ENCODE data around the gene CHKA.
A peak's percentile ranks its signal among the peaks of the same experiment; 100 is the strongest.

CHKA gene

DNA sequence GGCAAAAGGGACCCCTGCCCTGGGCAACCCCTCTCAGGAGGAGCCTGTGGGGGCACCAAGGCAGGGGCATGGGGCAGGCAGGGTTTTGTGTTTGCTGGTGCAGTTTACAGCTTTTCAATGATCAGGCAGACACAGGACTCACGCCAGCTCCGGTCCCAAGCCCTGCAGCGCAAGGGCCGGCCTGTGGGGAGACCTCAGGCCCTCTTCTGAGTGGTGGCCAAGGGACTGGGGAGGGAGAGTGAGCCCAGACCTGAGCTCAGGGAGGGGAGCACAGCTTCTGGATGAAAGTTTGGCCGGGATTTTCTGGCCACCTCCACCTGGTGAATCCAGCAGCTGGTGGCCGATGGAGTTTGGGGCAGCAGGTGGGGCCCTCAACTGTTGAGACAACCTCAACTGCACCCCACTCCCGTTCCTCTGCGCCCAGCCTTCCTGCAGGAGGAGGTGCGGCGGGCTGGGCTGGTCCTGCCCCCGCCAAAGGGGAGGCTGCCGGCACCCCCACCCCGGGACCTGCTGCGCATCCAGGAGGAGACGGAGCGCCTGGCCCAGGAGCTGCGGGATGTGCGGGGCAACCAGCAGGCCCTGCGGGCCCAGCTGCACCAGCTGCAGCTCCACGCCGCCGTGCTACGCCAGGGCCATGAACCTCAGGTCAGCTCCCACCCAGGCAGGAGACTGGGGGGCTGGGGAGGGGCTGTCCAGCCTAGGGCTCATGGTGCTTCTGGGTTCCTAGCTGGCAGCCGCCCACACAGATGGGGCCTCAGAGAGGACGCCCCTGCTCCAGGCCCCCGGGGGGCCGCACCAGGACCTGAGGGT, 78.8 kb downstream of the CHKA start:
- no peak for DNase-seq

DNA sequence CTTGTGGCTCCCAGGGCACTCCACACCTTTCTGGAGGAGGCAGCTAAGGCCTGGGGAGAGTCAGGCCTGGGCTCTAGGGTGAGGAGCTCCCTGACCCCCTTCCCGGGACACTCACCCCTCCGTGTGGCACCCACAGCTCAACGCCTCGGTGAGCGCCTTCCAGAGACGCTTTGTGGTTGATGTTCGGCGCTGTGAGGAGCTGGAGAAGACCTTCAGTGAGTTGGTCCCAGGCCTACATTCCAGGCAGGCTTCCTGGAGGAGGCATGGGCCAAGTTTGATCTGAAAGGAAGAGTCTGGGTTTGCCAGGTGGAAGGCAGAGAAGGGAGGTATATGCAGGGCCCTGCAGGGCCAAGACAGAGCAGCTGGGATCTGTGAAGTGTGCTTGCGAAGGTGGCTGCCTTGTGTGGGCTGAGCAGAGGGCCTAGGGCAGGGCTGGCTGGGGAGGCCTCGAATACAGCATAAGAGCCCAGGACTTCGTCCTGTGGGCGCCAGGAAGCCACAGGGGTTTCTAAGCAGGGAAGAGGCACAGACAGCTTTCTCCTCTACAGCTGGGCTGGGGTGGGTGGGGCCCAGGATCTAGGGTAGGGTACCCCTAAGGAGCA, 79.5 kb downstream of the CHKA start:
- no peak for DNase-seq

DNA sequence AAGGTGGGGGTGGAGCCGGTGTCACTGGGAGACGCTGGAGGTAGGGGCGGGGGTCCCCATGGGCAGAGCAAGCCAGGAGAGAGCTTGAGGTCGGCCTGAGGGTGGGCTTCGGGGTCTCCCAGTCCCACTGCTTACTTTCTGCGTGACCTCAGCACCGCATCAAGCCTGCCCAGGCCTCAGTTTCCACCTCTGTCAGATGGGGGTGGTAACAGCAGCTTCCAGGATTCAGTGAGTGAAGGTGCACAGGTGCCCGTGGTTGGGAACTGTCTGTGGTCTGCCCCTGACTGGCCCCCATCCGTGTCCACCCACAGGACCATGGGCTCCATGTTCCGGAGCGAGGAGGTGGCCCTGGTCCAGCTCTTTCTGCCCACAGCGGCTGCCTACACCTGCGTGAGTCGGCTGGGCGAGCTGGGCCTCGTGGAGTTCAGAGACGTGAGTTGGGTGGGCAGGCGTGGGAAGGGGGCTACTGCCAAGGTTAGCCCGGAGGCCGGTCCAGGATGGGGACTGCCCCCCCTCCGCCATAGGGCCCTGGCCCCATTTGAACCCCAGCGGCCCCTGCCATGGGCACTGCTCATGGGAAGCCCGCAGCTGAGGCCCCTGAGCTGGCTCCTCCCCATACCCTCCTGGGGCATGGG, 80.1 kb downstream of the CHKA start:
- DNase-seq: no peak

DNA sequence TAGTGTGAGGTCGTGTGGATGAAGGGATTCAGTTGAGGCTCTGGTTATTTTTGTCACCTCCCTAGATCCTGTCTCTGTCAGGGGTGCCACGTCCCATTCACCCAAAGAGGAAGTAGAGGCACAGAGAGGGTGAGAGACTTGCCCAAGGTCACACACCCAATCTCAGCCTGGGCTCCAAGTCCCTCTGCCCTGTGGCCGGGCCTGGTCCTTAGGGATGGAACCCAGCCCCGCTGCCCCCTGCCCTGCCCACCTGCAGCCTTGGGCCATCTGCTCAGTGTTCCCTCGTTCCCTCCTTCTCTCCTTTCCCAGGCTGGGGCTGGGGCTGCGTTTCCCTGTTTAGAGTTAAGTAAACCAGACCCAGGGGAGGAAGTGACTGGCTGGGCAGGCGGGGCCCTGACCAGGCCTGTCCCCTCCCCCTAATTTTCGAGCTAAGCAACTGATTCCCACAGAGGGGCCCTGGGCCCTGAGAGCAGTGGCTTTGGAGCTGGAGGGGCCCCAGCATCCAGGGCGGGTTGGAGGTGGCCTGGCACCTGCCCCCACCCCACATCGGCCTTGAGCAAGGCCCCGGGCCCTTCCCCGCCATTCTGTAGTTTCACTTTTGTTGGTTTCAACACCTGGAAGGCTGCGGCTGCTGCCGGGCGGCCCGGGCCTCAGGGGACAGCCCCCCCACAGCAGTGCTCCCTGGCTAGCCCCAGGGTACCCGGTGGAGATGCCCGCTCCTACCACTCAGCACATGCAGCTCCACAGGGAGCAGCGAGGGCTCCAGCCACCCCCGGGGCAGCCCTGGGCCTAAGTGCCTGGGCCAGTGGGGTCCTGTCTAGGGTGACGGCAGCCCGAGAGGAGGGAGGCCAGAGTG, 80.9 kb downstream of the CHKA start:
- DNase-seq: no peak

DNA sequence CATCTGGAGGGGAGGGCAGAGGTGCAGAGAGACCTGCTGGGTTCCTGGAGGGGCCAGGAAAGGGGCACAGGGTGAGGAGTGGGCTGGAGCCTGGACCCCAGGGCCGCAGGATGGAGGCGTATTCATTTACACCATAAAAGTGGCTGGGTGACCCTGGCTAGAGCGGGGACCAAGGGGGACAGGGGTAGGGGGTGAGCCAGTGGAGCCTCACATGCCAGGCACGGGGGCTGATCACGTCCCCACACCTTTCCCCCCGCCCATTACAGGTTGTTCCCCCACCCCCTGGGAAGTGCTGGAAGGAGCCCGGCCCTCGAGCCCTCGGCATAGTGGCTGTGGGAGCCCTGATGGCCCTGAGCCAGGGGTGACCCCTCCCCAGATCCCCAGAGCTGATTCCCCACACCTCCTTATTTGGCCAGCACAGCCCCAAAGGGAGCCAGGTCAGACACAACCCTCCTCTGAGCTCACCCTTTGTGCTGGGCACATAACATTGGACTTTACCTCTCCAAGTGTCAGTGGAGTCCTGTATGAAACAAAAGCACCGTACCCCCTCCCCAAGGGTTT, 81.6 kb downstream of the CHKA start:
- DNase-seq: no peak

DNA sequence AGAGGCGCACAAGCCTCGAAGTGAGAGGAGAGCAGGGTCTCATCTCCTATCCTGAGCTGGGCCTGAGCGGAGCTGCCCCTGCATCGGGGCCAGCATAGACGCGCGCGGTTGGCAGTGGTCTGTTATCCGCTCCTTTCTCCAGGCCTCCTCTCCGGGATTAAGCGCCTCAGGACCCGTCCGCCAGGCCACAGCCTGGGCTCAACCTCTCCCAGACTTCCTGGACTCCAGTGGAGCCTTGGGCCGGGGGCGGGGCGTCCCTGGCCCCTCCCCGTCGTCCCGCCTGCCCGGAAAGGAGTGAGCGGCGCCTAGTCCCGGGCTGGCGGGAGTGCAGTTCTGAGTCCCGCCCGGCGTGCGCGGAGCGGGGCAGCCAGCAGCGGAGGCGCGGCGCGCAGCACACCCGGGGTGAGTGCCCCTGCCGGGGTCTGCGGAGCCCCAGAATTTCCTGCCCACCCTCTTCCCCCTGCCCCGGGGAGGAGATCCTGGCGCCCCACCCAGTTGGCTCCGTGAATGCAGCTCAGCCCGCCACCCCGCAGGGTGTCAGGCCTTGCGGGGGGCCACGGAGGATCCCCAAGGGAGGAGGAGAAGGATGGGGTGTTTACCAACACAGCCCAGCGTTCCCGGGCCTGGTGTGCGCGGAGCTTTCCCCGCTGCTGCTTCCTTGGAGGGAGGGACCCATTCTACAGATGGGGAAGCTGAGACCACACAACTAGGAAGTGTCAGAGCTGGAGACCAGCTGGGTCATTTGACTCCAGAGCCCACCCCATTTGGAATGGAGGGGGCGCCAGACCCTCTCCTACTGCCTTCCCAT, 82.3 kb downstream of the CHKA start, which contains the start of gene TCIRG1:
Gene TCIRG1 (plus strand): TSS at position 308 of the 808 bp plus-strand sequence. CDS start 2,247 bp downstream, outside the sequence.
- DNase-seq: no peak

DNA sequence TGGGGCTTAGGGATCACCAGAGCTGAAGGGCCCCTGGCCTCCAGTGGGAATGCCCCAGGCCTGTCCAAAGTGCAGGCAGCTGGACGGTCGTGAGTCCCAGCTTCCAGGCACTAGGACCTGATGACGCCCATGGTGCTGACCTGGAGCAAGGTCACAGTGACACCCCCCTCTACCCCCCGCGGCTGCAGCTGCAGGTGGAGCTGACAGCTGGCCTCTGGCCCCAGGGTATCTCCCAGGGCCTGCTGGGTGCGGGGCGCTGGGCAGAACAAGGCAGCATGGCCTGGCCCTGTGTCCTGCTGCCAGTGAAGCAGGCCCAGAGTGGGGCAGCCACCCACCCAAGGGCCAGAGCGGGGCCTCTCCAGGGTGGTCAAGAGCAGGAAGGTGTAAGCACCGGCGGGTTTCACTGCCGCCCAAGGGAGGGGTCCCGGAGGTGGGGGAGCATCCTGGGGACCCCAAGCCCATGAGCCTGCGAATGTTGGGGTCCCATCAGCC, 82.9 kb downstream of the CHKA start:
- no peak for DNase-seq

DNA sequence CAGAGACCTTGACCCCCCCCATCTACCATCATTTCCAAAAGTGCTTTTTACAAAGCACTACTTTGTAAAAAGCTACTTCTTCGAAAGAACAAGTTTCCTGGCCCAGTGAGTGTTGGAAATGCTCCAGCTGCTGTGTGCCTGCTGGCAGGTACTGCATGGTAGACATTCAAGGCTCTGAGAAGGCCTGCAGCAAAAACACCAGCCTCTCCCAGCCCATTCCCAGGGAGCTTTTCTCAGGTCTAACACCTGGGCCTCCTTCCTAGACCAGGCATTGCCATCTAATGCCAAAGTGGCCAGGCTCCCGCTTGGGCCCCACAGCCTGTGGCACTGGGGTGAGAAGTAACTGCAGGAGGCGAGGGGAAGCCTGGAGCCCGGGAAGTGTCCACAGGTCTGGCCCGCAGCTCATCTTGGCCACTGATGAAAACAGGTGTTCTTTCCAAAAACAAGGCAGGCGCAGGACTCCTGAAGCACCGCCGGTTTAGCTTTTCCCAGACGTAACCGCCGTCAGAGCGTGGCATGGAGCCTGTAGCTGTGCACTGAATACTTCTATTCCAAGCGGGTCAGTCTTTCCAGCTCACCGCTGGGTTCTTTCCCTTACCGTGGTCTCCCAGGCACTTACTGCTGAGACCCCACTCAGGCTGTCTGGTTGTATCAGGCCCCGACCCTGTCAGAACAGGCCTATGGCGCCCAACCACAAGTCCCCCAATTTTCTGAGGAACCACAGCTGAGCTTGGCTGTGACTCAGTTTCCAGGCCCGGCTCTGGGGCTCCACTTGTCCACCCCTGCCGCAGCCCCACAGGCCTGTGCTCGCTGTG, 83.6 kb downstream of the CHKA start:
- no peak for DNase-seq

DNA sequence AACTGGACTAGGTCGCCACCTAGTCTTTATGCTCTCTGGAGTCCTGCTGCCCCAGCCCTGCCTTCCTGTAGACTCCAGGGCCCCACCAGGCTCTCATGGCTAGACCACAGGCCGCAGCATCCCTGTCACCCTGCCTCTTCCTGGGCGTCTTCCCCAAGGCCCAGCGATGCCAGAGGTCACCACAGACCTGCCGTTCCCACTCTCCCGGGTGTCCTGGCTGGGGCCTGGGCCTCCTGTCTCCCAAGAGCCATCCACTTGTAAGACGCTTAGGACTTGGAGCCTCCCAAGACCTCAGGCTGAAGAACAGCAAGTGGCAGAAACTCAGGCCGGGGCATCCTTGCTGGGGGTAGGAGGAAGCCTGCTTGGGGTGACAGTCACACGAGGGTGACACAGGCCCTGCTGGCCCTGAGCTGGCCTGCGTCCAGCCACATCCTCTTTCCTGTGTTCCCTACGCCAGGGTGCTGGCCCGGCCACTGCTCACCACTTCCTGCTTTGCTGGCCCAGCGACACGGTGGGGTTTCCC, 84.4 kb downstream of the CHKA start:
- DNase-seq: no peak

DNA sequence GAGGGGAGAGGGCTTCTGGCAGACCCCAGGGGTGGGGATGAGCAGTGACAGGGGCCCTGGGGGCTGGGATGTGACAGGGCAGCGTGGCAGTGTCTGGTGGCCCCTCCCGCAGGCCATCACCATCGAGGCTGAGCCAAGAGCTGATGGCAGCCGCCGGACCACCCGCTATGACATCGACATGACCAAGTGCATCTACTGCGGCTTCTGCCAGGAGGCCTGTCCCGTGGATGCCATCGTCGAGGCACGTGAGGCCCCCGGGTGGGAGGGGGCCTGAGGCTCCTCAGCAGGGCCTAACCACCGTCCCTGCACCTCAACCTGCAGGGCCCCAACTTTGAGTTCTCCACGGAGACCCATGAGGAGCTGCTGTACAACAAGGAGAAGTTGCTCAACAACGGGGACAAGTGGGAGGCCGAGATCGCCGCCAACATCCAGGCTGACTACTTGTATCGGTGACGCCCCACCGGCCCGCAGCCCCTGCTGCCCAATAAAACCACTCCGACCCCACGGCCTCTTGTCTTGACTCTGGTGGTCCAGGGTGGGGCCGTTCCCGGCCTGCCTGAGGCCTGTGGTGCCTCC, 85.0 kb downstream of the CHKA start:
- no peak for DNase-seq

DNA sequence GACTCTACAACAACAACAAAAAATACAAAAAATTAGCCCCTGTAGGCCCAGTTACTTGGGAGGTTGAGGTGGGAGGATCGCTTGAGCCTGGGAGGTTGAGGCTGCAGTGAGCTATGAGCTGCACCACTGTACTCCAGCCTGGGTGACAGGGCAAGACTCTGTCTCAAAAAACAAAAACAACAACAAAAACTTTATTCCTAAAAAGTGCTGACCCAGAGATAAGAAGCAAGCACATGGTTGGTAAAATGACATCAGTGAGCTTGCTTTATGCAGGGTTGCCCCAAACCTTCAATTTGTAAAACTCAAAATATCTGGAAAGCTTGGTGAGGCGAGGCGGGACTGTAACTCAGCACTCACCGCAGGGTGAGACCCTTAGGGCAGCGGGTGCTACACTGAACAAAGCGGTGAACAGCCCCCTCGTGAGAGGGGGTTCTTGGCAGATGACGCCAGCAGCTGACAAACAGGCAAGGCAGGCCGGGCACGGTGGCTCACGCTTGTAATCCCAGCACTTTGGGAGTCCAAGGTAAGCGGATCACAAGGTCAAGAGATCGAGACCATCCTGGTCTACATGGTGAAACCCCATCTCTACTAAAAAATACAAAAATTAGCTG, 85.8 kb downstream of the CHKA start:
- no peak for DNase-seq

DNA sequence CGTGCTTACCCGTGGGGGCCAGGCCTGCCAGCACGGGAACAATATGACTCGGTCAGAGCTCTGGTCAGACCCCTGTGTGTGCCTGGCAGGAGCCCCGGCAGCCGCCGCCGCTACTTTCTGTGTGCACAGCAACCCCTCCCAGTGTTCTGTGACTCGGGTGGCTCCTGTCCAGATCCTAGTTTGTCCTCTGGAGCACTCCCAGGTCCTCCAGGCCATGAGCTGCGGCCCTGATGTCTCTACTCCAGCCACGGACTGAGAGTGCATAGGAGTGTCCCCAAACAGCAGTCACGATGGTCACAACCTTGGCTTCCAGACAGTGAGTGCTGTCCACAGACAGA, 87.5 kb downstream of the CHKA start:
- DNase-seq: no peak

DNA sequence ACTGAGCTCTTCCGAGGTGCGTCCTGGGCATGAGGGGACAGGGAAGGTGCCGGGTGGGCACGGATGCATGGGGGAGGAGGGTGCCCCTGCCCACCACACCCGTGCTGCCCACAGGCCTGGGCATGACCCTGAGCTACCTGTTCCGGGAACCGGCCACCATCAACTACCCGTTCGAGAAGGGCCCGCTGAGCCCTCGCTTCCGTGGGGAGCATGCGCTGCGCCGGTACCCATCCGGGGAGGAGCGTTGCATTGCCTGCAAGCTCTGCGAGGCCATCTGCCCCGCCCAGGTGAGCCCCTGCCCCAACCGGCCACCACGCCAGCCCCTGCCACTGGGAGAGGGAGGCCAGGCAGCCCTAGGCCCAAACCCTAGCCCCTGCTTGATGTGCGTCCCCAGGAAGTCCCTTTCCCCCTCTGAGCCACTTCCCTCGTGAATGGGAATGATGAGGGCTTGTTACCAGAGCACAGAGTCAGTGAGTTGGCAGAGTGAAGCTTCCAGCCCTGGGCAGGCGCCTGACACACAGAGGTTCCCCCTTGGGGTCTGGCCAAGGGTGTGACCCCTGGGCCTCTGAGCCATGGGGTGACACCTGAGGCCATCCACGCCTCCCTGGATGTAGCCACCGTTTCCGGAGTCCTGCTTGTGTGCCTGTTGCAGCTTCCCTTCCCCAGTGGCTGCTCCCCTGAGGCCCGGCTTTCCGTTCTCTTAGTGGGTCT, 88.0 kb downstream of the CHKA start:
- DNase-seq: no peak

DNA sequence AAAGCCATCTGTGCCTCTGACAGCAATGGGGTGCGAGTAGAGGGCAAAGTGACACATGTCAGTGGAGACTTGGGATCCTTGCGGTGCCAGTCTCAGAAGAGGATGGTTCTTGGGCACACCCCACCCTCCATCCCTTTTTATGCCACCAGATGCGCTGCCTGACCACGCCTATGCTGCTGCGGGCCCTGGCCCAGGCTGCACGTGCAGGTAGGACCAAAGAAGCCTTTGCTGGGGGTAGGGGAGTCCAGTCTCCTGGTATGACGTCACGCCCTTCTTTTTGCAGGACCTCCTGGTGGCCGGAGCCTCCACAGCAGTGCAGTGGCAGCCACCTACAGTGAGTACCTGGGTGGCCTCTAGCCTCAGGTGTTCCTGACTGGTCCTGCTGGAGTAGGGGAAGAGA, 89.2 kb downstream of the CHKA start:
- no peak for DNase-seq

DNA sequence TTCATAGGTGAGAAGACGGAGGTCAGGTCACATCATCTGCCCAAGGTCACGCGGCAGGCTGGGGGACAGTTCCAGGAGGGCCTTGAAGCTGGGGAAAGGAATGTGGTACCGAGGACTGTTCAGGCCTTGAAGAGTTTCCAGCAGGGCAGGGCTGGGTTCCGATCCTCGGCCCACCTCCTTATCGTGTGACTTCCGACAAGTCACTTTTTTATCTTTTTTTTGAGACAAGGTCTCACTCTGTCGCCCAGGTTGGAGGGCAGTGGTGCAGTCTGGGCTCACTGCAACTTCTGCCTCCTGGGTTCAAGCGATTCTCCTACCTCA, 90.1 kb downstream of the CHKA start:
- DNase-seq: no peak

DNA sequence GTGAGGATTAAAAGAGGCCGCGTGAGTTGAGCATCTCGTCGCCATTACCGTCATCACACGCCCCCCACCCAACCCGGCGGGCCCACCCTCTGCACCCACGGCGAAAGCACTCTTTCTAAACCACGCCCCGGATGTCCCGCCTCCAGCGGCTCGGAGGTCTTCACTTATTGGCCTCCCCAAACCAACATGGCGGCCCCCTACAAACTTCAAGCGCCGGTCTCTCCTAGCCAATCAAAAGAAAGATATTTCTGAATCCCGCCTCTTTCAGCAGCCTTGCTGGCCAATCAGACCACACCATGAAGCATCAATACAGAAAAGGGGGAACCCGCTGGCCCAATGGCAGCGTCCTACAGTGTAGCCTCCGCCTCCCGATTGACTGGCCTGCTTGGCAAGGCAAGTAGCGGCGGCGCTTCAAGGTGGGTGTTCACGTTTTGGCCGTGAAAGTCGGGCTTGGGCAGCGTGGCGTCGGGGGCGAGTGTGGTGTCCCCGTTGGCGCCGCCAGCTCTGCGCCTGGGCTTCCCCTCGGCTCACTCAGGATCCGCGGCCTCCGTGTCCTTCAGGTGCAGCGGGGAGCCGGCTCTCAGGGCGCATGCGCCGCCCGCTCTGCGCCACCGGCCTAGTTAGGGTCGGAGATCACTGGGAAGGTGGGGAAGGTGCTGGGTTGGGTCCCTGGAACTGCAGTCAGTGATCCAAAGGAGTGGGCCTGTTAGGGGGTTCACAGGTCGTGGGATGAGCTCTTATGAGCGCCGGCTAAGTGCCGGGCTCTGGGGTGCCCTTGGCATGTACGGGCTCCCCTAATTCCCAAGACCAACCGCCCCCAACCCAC, 90.7 kb downstream of the CHKA start, which contains the start of gene NDUFS8:
Gene NDUFS8 (plus strand): TSS at position 364 of the 826 bp plus-strand sequence. CDS start 1,471 bp downstream, outside the sequence.
- peak; percentile 98 for DNase-seq

DNA sequence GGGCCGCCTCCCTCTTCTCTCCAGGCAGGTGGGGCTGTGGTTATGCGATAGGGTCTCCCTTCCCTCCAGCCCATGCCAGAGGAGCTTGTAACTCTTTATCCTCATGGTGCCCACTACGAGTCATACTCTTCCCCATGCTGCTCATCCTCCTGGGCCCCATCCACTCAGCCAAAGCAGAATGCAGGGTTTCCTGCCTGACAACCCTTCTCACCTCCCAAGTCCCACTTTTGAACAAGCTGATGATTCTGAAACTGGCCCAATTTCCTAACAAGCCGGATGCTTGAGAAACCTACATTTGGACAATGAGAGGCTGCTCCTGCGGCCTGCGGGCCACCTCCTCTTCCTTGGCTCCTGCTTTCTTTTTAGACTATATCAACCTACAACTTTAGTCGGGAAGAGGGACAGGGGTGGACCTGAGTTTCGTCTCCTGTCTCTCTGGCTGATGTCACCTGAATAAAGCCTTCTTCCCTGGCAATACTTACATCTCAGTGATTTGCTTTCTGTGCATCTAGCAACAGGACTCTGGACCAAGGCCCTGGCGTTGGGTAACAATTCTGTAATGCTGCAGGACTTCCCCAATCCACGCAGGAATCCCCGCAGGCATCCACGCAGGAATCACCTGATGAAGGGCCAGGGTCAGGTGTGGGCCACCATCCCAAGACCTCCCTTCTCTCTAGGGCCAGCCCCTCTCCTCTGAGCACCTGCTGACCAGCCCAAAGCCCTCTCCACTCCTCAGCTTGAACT, 92.2 kb downstream of the CHKA start:
- DNase-seq: no peak

DNA sequence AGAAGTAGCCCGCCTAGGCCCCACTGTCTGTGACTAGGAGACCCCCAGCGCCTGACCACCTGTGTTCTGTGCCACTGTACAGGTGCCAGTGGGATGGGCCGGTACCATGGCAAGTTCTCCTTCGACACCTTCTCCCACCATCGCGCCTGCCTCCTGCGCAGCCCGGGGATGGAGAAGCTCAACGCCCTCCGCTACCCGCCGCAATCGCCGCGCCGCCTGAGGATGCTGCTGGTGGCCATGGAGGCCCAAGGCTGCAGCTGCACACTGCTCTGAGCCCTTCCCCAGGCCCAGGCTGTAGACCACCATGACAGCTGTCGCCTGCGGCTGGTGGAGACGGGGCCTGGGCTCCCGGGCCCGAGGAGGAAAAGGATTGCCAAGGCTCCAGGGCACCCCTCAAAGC, 93.5 kb downstream of the CHKA start:
- DNase-seq: no peak
